KG1 (cell line): ENCODE results near the gene SEMA3F.

Source experiments
- DNase-seq: peaks from one replicate; lab custom pipeline; 2025; lab: John Stamatoyannopoulos, UW

SEMA3F gene

GRCh38 chr3:50170689-50171088, 15.6 kb downstream of the SEMA3F start:
- DNase-seq = no peak

DNA sequence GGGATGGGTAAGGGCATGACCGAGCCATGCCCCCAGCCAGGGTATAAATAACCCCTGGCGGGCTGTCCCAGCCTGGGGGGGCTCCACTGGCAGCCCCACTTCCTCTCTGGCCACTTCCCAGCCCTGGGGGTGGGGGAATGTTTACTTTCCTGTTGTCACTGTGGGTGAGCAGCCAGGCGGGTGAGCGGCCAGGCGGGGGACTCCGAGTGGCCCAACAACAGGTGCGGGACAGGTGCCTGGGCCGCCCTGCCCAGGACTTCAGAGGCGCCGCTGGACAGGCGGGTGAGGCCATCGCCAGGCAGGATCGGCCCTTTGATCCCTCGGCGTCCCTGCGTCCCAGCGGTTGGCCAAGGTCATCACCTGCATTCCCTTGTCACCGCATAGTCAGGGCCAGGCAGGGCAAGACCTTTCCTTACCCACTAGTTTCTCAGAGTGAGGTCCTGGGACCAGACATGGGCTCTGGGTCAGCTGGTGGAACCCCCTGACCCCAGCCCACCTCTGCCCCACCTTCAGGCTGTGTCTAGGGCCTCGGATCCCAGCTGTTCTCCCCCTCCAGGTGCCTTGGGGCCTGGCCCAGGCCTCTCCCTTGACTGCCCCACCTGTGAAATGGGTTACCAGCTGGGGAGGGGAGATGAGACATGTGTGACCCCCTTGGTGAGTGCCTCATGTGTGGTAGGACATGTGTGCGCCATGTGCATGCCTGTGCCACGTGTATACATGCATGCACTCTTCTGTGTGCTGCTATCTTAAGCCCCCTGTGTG, 16.6 kb downstream of the SEMA3F start:
- DNase-seq = no peak

DNA sequence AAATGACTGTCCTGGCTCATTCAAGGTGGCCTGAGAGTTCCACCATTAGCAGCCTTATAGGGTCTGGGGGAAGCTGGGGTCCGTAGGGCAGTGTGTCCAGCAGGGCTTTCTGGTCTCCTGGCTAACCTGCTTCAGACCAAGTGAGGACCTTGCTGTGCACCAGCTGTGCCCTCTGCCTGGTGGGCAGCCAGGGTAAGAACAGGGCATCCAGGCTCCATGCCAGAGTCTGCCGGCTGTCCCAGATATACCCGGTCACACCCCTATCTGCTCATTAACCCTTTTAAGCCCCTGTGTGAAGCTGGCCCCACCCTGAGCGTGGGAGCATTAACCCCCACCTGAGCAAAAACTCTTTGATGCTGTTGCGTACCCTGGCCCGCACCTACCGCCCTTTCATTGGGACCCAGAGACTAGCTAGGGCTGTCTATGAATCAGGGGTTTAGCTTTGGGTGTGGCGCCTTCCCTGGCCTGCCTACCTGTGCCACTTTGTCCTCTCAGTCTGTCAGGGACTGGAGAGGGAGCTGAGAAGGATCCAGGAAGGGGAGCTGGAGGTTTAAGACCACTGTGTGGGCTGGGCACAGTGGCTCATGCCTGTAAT, 17.6 kb downstream of the SEMA3F start:
- DNase-seq = no peak

DNA sequence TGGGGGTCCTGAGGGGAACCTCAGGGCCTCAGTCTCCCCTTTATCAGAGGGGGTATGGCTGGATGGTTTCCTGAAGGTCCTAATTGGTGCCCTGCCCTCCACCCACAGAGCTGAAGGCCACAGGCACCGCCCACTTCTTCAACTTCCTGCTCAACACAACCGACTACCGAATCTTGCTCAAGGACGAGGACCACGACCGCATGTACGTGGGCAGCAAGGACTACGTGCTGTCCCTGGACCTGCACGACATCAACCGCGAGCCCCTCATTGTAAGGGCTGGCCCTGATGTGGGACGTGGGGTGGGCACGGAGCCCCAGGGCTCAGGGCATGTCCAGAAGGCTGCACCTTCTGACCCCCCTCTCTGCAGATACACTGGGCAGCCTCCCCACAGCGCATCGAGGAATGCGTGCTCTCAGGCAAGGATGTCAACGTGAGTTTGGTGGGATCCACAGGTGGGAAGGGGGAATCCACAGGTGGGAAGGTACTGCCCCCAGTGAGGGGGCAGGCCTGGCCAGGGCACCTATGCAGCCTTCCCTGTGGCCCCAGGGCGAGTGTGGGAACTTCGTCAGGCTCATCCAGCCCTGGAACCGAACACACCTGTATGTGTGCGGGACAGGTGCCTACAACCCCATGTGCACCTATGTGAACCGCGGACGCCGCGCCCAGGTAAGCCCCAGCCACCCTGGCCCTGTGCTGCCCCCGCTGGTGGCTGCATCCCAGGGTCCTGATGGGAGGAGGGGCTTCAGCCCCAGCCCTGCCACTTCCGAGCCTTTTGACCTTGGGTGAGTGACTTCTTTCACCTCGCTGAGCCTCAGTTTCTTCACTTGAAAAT, 18.8 kb downstream of the SEMA3F start:
- no peak for DNase-seq

DNA sequence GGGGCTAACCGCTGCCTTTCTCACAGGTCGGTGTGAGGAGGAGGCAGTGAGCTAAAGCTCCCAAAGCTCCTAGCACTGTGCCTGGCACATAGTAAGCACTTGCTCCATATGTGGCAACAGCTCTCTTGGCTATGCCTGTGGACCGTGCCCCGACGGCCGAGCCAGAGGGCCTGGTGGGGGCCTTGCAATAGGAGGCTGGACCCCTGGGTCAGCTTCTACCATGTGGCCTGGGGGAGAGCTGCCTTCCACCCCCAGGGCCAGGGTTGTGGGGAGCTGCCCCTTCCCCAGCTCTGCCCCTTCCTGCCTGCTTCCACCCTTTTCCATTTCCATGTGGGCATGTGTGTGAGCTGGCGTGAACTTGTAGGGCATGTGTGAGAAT, 19.4 kb downstream of the SEMA3F start:
- DNase-seq = no peak

DNA sequence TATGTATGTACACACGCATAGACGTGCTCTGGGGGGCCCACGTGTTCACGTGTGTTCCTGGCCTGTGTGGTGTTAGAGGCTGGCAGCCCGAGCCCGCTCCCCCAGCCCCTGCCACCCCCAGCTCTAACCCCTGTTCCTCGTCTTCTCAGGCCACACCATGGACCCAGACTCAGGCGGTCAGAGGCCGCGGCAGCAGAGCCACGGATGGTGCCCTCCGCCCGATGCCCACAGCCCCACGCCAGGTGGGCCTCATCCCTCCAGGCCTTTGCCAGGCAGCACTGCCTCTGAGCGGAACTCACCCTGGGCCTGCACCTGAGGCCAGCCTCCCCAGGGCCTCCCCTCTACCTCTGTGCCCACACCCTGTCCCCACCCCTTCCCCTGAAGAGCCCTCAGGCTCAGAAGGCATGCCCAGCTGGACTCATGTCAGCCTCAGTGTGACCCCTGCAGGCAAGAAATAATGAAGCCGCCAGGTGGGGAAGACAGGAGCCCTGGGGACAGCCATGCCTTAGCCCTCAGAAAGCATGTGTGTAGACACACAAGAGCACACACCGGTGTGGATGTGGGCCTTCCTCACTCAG, 19.9 kb downstream of the SEMA3F start:
- DNase-seq = no peak

GRCh38 chr3:50177346-50177745, 22.2 kb downstream of the SEMA3F start:
- DNase-seq = no peak

DNA sequence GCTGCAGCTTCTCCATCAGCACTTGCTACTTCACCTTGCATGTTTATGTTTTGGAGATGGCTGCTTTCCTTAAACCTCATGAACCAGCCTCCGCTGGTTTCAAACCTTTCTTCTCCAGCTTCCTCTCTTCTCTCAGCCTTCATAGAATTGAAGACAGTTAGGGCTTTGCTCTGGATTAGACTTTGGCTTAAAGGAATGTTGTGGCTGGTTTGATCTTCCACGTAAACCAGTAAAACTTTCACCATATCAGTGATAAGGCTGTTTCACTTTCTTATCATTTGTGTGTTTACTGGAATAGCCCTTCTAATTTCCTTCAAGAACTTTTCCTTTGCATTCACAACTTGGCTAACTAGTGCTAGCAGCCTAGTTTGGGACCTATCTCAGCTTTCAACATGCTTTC, 24.6 kb downstream of the SEMA3F start:
- DNase-seq = no peak

- DNase-seq = no peak
Observed at GRCh38 chr3:50181985-50182384, 26.9 kb downstream of the SEMA3F start.

- DNase-seq = no peak
Observed at GRCh38 chr3:50182533-50183099, 27.5 kb downstream of the SEMA3F start.

DNA sequence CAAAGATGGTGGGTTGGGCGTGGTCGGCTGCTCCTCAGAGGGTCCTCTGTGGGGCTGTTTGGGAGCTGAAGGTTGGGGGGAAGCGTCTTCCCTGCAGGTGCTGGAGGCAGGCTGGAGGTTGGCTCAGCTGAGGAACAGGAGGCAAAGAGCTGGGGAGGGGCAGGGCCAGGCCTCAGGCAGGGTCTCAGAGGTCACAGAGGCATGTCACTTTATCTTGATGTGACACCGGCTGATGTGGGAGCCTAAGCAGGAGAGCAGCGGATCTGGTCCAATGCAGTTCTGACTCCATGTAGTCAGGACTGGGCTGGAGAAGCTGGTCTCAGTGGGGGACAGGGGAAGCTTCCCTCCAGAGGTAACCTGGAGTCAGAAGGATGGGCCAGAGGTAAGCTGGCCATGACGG, 28.6 kb downstream of the SEMA3F start:
- no peak for DNase-seq

- no peak for DNase-seq
Observed at GRCh38 chr3:50184242-50184978, 29.3 kb downstream of the SEMA3F start.

- no peak for DNase-seq
Observed at GRCh38 chr3:50185230-50185629, 30.1 kb downstream of the SEMA3F start.

- DNase-seq = no peak
Observed at GRCh38 chr3:50186096-50186495, 31.0 kb downstream of the SEMA3F start.

DNA sequence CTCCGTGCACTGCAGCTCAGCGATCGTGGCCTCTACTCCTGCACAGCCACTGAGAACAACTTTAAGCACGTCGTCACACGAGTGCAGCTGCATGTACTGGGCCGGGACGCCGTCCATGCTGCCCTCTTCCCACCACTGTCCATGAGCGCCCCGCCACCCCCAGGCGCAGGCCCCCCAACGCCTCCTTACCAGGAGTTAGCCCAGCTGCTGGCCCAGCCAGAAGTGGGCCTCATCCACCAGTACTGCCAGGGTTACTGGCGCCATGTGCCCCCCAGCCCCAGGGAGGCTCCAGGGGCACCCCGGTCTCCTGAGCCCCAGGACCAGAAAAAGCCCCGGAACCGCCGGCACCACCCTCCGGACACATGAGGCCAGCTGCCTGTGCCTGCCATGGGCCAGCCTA, 32.6 kb downstream of the SEMA3F start:
- DNase-seq = no peak

GRCh38 chr3:50189274-50189673, 34.1 kb downstream of the SEMA3F start:
- DNase-seq = no peak

- DNase-seq = no peak
Observed at GRCh38 chr3:50189989-50190388, 34.9 kb downstream of the SEMA3F start.

DNA sequence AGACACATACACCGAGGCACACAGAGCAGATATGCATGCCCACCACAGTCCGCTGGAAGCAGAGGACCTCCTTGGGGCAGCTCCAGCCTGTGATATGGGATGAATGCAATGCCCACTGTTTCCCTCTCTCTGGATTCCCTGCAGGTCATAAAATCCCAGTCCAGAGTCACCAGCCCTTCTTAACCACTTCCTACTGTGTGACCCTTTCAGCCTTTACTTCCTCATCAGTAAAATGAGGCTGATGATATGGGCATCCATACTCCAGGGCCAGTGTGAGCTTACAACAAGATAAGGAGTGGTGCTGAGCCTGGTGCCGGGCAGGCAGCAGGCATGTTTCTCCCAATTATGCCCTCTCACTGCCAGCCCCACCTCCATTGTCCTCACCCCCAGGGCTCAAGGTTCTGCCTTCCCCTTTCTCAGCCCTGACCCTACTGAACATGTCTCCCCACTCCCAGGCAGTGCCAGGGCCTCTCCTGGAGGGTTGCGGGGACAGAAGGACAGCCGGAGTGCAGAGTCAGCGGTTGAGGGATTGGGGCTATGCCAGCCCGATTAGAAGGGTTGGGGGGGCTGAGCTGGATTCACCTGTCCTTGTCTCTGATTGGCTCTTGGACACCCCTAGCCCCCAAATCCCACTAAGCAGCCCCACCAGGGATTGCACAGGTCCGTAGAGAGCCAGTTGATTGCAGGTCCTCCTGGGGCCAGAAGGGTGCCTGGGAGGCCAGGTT, 36.0 kb downstream of the SEMA3F start, which contains the start of gene GNAT1:
Gene GNAT1 (plus strand): TSS at position 675 of the 725 bp plus-strand sequence. CDS start 116 bp downstream, outside the sequence.
- DNase-seq = no peak

DNA sequence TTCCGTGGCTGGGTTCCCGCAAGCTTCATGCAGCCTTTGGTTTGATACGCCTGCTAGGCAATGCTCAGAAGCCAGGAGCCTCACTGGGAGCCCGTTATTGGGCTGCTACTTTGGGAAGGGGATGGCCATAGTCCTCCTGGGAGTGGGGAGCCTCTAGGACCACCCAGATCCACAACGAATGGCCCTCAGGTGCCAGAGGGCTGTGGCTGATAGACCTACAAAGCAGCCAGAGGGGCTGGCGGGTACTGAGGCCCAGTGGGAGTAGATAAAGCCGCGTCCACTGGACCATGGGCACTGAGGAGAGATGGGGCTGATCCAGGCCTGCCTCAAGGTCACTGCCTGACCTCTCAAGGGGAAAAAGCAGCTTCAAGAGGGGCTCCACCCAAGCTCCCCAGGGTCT, 37.0 kb downstream of the SEMA3F start:
- no peak for DNase-seq

DNA sequence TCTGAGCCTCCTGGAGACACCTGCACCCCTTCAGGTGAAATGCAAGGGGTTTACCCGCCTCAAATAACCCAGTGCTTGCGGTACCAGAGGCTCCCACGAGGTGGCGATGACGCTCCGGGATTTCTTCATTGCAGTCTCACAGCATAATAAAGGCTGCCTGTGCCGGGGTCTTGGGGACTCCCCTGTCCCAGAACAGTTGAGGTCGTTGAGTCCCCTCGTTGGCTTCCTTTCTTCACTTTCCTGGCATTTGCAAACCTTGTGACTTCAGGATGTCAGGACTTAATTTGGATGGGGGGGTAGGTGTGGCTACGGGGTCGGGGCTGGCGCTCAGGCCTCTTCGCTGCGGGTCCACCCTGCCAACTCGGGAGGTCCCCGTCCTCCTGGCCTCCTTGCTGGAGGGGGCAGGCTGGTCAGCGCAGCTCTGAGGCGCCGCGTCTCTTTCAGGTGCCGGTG, 37.6 kb downstream of the SEMA3F start:
- DNase-seq = peak; percentile 50

DNA sequence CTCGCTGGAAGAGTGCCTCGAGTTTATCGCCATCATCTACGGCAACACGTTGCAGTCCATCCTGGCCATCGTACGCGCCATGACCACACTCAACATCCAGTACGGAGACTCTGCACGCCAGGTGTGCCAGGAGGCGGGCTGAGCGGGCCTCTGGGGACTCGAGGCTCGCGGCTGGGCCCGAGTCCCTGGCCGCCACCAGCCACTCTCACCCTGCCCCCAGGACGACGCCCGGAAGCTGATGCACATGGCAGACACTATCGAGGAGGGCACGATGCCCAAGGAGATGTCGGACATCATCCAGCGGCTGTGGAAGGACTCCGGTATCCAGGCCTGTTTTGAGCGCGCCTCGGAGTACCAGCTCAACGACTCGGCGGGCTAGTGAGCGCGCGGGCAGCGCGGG, 38.2 kb downstream of the SEMA3F start:
- no peak for DNase-seq
